ENCODE data around the gene INSL3. TPM values are rescaled to one million over a fixed set of nuclear protein-coding genes. Genes with fewer than 3 reads are reported as not detected.

The INSL3 gene
- total and polyA plus RNA-seq, 2 of the 13 experiments (the other 11 are each of a cell fraction or from before 2014, with no cell fraction given) = 0.30 TPM; not detected in 1

DNA sequence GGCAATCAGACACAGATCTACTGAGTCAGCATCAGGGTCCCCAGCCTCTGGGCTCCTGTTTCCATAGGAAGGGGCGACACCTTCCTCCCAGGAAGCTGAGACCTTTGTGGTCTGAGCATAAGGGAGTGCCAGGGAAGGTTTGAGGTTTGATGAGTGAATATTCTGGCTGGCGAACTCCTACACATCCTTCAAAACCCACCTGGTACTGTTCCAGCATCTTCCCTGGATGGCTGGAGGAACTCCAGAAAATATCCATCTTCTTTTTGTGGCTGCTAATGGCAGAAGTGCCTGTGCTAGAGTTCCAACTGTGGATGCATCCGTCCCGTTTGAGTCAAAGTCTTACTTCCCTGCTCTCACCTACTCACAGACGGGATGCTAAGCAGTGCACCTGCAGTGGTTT lies 9.2 kb downstream of the INSL3 start (continued):
- TF ChIP-seq, protein P1, sequence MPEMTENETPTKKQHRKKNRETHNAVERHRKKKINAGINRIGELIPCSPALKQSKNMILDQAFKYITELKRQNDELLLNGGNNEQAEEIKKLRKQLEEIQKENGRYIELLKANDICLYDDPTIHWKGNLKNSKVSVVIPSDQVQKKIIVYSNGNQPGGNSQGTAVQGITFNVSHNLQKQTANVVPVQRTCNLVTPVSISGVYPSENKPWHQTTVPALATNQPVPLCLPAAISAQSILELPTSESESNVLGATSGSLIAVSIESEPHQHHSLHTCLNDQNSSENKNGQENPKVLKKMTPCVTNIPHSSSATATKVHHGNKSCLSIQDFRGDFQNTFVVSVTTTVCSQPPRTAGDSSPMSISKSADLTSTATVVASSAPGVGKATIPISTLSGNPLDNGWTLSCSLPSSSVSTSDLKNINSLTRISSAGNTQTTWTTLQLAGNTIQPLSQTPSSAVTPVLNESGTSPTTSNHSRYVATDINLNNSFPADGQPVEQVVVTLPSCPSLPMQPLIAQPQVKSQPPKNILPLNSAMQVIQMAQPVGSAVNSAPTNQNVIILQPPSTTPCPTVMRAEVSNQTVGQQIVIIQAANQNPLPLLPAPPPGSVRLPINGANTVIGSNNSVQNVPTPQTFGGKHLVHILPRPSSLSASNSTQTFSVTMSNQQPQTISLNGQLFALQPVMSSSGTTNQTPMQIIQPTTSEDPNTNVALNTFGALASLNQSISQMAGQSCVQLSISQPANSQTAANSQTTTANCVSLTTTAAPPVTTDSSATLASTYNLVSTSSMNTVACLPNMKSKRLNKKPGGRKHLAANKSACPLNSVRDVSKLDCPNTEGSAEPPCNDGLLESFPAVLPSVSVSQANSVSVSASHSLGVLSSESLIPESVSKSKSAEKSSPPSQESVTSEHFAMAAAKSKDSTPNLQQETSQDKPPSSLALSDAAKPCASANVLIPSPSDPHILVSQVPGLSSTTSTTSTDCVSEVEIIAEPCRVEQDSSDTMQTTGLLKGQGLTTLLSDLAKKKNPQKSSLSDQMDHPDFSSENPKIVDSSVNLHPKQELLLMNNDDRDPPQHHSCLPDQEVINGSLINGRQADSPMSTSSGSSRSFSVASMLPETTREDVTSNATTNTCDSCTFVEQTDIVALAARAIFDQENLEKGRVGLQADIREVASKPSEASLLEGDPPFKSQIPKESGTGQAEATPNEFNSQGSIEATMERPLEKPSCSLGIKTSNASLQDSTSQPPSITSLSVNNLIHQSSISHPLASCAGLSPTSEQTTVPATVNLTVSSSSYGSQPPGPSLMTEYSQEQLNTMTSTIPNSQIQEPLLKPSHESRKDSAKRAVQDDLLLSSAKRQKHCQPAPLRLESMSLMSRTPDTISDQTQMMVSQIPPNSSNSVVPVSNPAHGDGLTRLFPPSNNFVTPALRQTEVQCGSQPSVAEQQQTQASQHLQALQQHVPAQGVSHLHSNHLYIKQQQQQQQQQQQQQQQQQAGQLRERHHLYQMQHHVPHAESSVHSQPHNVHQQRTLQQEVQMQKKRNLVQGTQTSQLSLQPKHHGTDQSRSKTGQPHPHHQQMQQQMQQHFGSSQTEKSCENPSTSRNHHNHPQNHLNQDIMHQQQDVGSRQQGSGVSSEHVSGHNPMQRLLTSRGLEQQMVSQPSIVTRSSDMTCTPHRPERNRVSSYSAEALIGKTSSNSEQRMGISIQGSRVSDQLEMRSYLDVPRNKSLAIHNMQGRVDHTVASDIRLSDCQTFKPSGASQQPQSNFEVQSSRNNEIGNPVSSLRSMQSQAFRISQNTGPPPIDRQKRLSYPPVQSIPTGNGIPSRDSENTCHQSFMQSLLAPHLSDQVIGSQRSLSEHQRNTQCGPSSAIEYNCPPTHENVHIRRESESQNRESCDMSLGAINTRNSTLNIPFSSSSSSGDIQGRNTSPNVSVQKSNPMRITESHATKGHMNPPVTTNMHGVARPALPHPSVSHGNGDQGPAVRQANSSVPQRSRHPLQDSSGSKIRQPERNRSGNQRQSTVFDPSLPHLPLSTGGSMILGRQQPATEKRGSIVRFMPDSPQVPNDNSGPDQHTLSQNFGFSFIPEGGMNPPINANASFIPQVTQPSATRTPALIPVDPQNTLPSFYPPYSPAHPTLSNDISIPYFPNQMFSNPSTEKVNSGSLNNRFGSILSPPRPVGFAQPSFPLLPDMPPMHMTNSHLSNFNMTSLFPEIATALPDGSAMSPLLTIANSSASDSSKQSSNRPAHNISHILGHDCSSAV (CRISPR knock-in tag; IDR thresholded peaks at IDR 0.05; ENCODE audit: borderline replicate concordance) = no peak
- TF ChIP-seq NKX3-1 (CRISPR knock-in tag; IDR thresholded peaks at IDR 0.05) (no peak), ZFP36L1 (CRISPR knock-in tag; IDR thresholded peaks at IDR 0.05) (no peak), SMAD9 (CRISPR knock-in tag; IDR thresholded peaks at IDR 0.05) (no peak), ZNF737 (CRISPR knock-in tag; IDR thresholded peaks at IDR 0.05; ENCODE audit: borderline replicate concordance) (no peak), ZFYVE20 (CRISPR knock-in tag; IDR thresholded peaks at IDR 0.05; ENCODE audit: borderline replicate concordance, low read depth) (no peak), SMARCC2 (IDR thresholded peaks at IDR 0.05) (no peak), EEA1 (CRISPR knock-in tag; IDR thresholded peaks at IDR 0.05; ENCODE audit: borderline replicate concordance) (no peak)
- TF ChIP-seq, protein P2, sequence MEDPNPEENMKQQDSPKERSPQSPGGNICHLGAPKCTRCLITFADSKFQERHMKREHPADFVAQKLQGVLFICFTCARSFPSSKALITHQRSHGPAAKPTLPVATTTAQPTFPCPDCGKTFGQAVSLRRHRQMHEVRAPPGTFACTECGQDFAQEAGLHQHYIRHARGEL (CRISPR knock-in tag; IDR thresholded peaks at IDR 0.05) = no peak
- TF ChIP-seq, protein P3, sequence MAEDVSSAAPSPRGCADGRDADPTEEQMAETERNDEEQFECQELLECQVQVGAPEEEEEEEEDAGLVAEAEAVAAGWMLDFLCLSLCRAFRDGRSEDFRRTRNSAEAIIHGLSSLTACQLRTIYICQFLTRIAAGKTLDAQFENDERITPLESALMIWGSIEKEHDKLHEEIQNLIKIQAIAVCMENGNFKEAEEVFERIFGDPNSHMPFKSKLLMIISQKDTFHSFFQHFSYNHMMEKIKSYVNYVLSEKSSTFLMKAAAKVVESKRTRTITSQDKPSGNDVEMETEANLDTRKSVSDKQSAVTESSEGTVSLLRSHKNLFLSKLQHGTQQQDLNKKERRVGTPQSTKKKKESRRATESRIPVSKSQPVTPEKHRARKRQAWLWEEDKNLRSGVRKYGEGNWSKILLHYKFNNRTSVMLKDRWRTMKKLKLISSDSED (CRISPR knock-in tag; IDR thresholded peaks at IDR 0.05) = no peak
